ENCODE measurements around the gene FNDC7. TPM values are rescaled to one million over a fixed set of nuclear protein-coding genes. Genes with fewer than 3 reads are reported as not detected.

Gene FNDC7
- total RNA-seq, 1 donor from 2014 or later: 0.25 TPM

Other genes with a start within 250 kb of the FNDC7 start
- 45.7 TPM for gene EEIG2, start 152.8 kb upstream of the FNDC7 start, total RNA-seq
- 20.7 TPM for gene HENMT1, start 51.8 kb upstream of the FNDC7 start, total RNA-seq
- gene PRPF38B, start 20.6 kb upstream of the FNDC7 start, total RNA-seq: 13.8 TPM
- 31.7 TPM for gene STXBP3, start 33.8 kb downstream of the FNDC7 start, total RNA-seq
- 3.0 TPM for gene AKNAD1, start 144.2 kb downstream of the FNDC7 start, total RNA-seq
- gene GPSM2, start 164.1 kb downstream of the FNDC7 start, total RNA-seq: 52.6 TPM

All from temporal lobe (tissue), 1 donor.